AG04449 (cell line): Measurements from ENCODE around the gene S1PR1.

Experiments
- CTCF ChIA-PET: fragments of 350-600 bp; formaldehyde crosslinking; extraction: SDS; loops from one replicate; lab custom pipeline; 2021; ENCODE audit warnings: antibody characterized with exemption; lab: Yijun Ruan, JAX
- POLR2A ChIA-PET: fragments of 400-600, 350-600 bp; formaldehyde crosslinking; extraction: SDS; loops from one replicate; lab custom pipeline; 2020; ENCODE audit warnings: antibody characterized with exemption, inconsistent platforms; lab: Yijun Ruan, JAX
- DNase-seq: peaks from one replicate; pipeline ENCODE4 v3.0.0-alpha.2; 2010; ENCODE audit warnings: low read depth, low spot score
- H3K4me3 ChIP-seq: 2 replicates; pipeline ENCODE4 v1.5.1; 2011; ENCODE audit warnings: low read depth, mild to moderate bottlenecking, control low read depth, low read length
- TF ChIP-seq, protein P1 (sequence below): IDR thresholded peaks from one replicate; pipeline ENCODE4 v1.5.1; 2011; ENCODE audit warnings: mild to moderate bottlenecking, moderate library complexity, low read length, control low read depth, inconsistent platforms; ENCODE audit not compliant: insufficient read depth; ENCODE audit errors: missing control alignments

Gene S1PR1

DNA sequence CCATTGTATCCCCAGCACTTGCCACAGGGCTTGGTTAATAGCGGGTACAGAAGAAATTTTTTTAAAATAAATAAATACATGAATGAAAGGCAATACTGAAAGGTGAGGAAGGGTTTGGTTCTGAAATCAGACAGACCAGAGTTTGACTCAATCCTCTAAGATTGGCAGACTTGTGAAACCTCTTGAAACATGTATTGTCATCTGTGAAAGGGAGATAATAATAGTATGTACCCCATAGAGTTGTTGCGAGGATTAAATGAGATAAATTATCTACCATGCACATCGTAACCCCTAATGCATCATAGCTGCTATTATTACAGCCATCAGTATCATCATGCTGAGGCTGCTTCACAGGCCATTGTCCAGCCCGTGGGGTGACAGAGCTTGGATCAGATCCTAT lies 41.4 kb downstream of the S1PR1 start:
- H3K4me3 ChIP-seq: no peak overlapping the region
- POLR2A ChIA-PET: no interaction called here
- TF ChIP-seq, protein P1, sequence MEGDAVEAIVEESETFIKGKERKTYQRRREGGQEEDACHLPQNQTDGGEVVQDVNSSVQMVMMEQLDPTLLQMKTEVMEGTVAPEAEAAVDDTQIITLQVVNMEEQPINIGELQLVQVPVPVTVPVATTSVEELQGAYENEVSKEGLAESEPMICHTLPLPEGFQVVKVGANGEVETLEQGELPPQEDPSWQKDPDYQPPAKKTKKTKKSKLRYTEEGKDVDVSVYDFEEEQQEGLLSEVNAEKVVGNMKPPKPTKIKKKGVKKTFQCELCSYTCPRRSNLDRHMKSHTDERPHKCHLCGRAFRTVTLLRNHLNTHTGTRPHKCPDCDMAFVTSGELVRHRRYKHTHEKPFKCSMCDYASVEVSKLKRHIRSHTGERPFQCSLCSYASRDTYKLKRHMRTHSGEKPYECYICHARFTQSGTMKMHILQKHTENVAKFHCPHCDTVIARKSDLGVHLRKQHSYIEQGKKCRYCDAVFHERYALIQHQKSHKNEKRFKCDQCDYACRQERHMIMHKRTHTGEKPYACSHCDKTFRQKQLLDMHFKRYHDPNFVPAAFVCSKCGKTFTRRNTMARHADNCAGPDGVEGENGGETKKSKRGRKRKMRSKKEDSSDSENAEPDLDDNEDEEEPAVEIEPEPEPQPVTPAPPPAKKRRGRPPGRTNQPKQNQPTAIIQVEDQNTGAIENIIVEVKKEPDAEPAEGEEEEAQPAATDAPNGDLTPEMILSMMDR: no peak
- DNase-seq: no peak
- CTCF ChIA-PET: interaction anchor here (5.9 kb wide), 1 partner anchor 11 kb away, joined by 62 read pairs; no protein-coding TSS in a partner anchor

DNA sequence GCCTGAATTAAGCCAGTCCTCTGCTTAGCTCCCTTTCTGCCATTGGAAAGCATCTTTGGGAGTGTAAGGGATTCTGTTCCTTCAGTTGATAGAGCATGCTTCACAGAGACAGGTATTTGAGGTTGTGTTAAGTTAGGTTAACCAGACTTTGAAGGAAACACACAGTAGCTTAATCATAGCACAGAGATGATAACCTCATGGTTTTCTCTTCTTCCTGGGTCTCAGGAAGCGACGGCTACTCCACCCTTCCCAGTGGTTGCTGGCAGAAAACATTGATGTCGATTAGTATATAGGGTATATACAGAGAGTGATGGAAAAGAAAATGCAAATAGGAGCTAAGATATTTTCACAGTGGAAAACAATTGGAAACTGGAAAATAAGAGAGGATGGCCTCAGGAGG lies 42.0 kb downstream of the S1PR1 start:
- ChIA-PET POLR2A (no interaction called here), CTCF (interaction anchor here (5.9 kb wide), 1 partner anchor 10 kb away, joined by 62 read pairs; no protein-coding TSS in a partner anchor)
- TF ChIP-seq, protein P1: no peak
- H3K4me3 ChIP-seq: no peak overlapping the region
- no peak for DNase-seq

DNA sequence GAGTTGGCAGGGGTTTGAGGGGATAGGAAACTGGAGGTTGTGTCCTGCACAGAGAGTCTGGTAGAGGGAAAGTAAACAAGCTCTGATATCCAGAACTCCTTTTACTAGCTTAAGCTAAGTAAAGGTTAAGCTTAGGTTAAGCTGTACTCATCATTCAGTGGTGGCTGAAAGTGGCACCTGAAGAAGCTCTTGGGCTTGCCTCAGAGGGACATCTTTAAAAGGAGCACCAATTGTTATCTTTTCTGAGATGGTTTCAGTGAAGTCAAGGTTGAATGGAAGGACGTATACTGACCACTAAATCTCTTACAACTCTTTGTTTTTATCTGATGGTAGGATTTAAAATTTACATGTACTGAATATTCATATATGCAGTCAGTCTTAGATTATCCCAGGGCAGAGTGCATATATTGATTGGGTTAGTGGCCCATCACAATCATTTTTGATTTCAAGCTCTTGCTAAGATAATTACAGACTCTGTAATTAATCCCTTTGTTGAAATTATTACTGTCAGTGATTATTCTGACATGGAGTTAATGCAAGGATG lies 43.3 kb downstream of the S1PR1 start:
- ChIA-PET POLR2A (no interaction called here), CTCF (interaction anchor here (0.9 to 5.9 kb wide), 5 partner anchors 9 to 359 kb away, joined by 3 to 62 read pairs (median 4); no protein-coding TSS in a partner anchor)
- no peak overlapping the region for H3K4me3 ChIP-seq
- no peak for DNase-seq
- TF ChIP-seq, protein P1: no peak

DNA sequence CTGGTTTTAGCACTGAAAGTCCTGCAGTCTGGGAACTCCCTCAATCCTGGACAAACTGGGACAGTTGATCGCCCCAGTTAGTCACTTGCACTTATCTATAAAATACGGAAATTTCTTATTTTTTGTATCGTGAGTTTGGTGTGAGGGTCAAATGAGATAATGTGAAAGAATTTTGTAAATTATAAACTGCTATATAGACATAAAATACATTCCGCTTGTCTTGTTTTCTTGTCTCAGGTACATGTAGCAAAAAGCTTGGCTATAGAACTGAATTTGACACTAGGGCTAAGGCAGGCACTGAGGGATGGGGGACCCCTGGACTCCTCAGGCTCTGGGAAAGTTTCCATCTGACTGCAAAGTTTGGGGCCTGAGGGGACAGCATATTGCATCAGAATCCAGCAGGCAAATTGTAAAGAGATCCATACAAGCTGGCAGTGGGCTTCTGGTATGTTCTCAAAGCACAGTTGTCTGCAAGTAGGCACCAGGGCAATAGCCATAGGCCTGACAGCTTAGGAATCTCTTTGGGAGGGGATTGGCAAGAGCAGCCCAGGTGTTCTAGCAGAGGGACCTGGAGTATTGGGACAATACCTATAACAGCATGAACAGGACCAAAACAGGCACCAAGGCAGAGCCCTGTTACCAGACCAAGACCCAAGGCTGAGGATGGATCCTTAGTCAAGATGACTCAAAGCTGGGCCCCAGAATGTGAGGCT lies 44.3 kb downstream of the S1PR1 start:
- TF ChIP-seq, protein P1: no peak
- no peak for DNase-seq
- ChIA-PET POLR2A (no interaction called here), CTCF (interaction anchor here (0.7 to 5.9 kb wide), 8 partner anchors 8 to 360 kb away, joined by 3 to 62 read pairs (median 4); no protein-coding TSS in a partner anchor)
- H3K4me3 ChIP-seq: no peak overlapping the region

DNA sequence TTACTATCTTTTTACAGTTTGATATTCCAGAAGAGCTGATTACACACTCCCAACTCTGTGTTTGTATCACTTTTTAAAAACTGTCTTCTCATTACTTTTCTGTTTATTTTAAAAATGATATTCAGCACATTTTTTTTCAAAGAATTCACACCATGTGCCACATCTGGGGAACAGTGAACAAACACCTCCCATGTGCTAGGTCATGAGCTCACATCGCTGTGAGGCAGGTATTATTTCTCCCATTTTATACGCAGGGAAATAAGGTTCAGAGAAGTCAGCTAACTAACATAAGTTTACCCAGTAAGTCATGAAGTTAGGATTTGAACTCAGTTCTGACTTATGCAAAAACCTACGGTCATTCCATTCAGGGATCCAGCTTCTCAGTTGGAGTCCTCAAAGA lies 44.9 kb downstream of the S1PR1 start:
- TF ChIP-seq, protein P1: no peak
- CTCF ChIA-PET: interaction anchor here (1.1 to 5.9 kb wide), 4 partner anchors 7 to 43 kb away, joined by 3 to 62 read pairs (median 4); no protein-coding TSS in a partner anchor
- POLR2A ChIA-PET: no interaction called here
- no peak for DNase-seq
- H3K4me3 ChIP-seq: no peak overlapping the region
